ENCODE measurements around the gene AGO4.
"Not testable (repeated sequence)": the region's sequence is repeated elsewhere in the genome, so short reads cannot be mapped to it uniquely, and the experiment has no call there.

The AGO4 gene

DNA sequence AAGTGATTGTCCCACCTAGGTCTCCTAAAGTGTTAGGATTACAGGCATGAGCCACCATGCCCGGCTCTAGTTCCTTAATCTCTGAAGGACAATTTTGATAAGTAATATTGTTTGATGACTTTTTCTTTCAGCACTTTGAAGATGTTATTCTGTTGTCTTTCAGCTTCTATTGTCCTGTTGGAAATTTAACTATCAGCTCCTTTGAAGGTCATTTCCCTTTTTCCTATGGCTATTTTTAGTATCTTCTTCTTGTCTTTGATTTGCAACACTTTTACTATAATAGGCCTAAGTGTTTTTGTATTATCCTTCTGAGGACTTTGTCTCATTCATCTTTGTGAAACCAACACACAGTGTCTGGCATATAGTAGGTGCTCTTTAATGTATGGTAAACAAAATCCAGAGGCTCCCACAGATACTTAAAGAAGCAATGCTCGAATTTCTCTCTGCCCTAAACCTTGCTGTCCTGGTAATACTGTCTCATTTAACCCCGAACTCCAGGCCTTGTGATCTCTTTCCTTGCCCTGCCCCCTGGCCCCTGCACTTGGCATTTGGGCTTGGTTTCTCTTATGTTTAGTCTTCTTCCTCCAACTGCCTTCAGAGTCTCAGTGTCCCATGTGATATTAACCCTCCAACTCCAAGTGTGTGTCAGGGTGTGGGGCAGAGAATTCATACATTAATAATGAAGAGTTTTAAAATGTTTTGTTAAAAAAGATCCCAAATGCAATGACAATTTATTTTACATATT, 56.2 kb downstream of the AGO4 start:
- no peak for DNase-seq (ENCODE audit: low read depth)

GRCh38 chr1:35864813-35865212, 57.0 kb downstream of the AGO4 start:
- no peak for DNase-seq (ENCODE audit: low read depth)

DNA sequence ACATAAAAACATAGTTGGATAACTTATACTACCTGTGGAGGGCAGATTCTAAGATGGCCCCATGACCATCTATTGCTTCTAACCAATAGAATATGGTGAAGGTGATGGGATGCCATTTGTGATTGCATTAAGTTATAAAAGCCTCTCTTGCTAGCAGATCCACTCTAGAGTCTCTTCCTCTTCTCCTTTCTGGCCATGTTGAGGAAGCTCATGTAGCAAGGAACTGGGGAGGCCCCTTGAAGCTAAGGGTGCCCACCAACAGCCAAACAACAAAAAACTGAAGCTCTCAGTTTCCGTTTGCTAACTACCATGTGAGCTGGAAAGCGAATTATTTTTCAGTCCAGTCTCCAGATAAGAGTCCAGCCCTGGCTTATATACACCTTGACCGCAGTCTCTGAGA, 59.2 kb downstream of the AGO4 start:
- DNase-seq (ENCODE audit: low read depth) = no peak

DNA sequence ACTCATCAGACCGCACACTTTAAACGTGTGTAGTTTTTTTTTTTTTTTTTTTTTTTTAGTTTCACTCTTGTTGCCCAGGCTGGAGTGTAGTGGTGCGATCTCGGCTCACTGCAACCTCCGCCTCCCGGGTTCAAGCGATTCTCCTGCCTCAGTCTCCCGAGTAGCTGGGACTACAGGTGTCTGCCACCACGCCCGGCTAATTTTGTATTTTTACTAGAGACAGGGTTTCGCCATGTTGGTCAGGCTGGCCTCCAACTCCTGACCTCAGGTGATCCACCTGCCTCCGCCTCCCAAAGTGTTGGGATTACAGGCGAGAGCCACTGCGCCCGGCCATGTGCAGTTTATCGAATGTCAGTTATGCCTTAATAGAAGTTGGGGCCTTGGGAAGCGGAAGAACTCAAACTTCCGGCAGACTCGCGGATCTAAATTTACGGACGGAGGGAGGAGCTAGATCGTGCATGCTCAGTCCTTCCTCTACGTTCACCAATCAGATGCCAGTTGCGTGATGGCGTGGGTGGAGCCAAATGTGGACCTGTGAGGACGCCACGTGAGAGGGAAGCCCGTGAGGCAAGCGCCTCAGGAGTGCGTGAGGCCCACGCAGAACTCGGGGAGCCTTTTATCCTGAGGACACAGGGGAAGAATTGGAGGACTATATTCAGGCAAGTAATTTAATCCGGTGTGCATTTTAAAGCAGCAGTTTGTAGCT, 61.6 kb downstream of the AGO4 start:
- not testable (repeated sequence) for DNase-seq (ENCODE audit: low read depth)

DNA sequence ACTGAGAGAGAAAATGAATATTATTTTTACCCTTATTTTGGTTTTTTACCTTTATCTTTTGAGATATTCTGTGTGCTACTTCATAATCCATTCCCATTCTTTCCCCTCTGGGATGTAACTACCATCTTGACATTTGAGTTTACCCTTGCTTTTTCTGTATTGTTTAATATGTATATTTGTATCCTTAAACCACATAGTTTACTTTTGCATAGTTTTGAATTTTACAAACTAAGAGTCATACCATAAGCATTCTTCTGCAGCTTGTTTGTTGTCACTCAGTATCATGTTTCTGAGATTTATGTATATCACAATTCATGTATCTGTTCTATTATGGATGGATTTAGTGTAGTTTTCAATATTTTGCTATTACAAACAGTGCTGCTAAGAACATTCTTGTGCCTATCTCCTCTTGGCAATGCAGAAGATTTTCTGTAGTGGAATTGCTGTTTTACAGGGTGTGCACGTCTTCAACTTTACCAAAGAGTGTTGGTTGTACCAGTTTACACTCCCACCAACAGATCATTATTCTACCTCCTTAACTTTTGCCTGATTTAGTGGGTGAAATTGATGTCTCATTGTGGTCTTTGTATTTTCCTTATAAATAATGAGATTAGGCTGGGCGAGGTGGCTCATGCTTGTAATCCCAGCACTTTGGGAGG, 63.0 kb downstream of the AGO4 start:
- no peak for DNase-seq (ENCODE audit: low read depth)

- DNase-seq (ENCODE audit: low read depth) = no peak
Measured at GRCh38 chr1:35873243-35873750, 65.5 kb downstream of the AGO4 start.

- DNase-seq (ENCODE audit: low read depth) = not testable (repeated sequence)
Measured at GRCh38 chr1:35874115-35874514, 66.3 kb downstream of the AGO4 start.

DNA sequence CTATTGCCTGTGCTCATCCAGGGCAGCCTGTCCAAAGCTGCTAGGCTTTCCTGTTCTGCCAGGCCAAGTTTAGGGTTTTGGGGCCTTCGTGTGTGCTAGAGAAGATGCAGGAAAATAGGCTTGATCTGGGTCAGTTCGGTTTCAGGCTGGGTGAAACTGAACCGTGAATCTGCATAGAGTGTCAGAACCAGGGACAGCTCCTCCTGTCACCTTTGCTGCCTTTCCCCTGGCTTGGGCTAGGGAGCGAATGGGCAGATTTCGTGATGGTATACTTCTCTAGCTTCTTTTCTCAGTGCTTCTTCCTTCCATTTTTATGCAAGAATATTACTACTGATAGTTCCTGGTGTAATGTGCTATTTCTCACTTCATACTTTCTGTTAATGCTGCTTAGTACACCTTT, 69.2 kb downstream of the AGO4 start:
- no peak for DNase-seq (ENCODE audit: low read depth)

DNA sequence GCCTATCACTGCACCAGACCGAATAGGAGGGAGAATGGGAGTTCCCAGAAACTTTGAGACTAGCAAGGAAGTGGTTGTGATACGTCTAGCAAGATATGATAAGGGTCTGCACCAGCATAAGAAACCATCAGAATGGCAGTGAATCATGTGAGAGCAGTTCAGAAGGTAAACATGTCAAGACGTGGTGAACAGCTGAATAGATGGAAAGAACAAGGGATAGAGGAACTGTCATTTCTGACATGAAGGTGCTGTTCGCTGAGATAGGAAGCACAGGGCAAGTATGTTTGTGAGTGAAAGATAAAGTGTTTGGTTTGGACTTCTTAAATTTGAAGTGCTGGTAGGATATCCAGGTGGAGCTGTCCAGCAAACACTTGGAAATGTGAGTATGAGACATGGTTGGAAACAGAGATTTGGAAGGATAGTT, 74.0 kb downstream of the AGO4 start:
- DNase-seq (ENCODE audit: low read depth) = no peak

GRCh38 chr1:35882586-35882944, 74.7 kb downstream of the AGO4 start:
- no peak for DNase-seq (ENCODE audit: low read depth)

GRCh38 chr1:35882945-35883634, 75.3 kb downstream of the AGO4 start, which contains the start of gene AGO1:
AGO1 (plus strand) TSS chr1:35883209; CDS start chr1:35883422, 213 bp downstream.
- DNase-seq (ENCODE audit: low read depth) = peak; percentile 96

DNA sequence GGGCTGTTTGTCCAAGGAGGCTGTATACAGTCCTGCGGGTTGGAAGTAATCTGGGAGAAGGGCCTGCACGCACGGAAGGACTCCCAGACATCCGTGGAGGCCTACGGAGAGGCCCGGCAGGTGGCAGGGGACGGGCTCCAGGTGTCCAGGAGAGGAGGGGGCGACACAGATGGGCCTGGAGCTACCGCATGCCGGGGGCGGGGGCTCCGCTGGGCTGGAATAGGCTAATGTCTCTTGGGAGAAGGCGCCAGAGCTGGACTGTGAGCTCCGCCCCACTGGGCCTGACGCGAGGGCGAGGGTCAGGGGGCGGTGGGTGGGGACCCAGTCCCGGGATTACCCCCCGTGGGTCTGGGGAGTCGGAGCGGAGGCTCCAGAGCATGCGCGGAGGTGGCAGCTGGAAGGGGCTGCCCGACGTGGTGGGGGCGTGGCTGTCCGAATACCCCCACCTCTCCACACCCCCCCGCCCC, 75.9 kb downstream of the AGO4 start:
- DNase-seq (ENCODE audit: low read depth) = peak; percentile 19

GRCh38 chr1:35884934-35885333, 77.1 kb downstream of the AGO4 start:
- no peak for DNase-seq (ENCODE audit: low read depth)

- DNase-seq (ENCODE audit: low read depth) = no peak
Measured at GRCh38 chr1:35885961-35886558, 78.2 kb downstream of the AGO4 start.

DNA sequence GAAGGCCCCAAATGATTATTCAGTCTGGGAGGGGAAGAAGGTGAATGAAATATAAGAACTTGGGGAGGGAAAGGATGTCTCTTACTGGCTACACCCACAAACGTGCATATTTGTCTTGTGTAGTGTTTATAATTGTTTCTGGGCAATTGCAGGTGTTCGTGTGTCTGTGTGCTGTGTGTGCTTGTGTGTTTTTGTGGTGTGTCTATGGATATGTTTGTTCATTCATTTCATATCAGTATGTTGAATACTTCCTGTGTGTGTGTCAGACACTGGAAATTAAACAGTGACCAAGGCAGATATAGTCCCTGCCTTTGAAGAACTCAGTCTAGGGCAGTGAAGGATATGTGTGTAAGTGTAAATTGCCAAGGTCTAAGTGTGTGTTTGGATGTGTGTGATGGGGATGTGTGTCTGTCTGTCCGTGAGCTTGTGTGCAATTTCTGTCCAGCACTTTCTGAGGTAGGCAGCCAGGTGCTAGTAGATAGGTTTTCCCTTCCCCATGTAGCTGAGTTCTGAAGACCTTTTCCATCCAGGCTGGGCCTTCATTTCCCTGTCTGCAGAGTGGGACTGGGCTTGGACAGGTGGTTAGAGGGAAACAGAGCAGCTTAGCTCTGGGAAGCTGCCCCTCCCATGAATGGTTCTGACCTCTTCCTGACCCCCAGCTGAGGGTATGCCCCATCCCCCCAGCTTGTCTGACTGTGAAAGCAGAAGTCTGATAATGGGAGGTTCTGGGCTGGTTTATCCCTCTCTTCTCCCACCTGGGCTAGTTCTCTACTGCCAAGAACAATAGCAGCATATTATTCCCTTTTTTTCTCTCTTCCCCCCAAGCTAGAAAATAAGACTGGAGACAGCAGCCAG, 79.0 kb downstream of the AGO4 start:
- no peak for DNase-seq (ENCODE audit: low read depth)

DNA sequence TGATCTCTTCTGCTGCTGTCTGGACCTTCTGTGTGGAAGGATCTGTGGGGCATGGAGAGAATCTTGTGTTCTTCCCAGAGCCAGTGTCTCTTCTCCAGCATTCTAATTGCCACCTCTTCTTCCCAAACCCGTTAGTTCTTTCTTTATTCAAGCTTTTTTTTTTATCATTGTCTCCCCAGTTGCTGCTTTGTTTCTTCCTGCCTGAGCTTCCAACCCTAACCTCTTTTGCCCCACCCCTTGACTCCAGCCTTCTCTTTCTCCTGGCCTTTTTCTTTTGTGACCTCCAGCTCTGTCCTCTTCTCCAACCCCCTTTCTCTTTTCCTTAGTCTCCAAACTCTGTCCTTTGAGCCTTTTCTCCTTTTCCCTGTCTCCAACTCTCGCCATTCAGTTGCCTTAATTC, 79.7 kb downstream of the AGO4 start:
- no peak for DNase-seq (ENCODE audit: low read depth)

GRCh38 chr1:35888255-35888654, 80.4 kb downstream of the AGO4 start:
- no peak for DNase-seq (ENCODE audit: low read depth)

- DNase-seq (ENCODE audit: low read depth) = not testable (repeated sequence)
Measured at GRCh38 chr1:35888981-35889380, 81.2 kb downstream of the AGO4 start.

- DNase-seq (ENCODE audit: low read depth) = no peak
Measured at GRCh38 chr1:35893051-35893879, 85.4 kb downstream of the AGO4 start.

- DNase-seq (ENCODE audit: low read depth) = no peak
Measured at GRCh38 chr1:35894183-35894582, 86.4 kb downstream of the AGO4 start.

All from T follicular helper cell (primary cell).